Astrocyte (in vitro differentiated cells and primary cell): Measurements from ENCODE around the gene OCA2.

Experiments
- CTCF ChIP-seq: IDR thresholded peaks from 2 replicates; pipeline ENCODE4 v1.5.1; 2011; ENCODE audit warnings: low read depth, mild to moderate bottlenecking, inconsistent platforms, low read length, moderate library complexity; ENCODE audit not compliant: insufficient read depth
- EZH2 ChIP-seq: IDR thresholded peaks from 2 replicates; pipeline ENCODE4 v1.6.1; 2012; ENCODE audit warnings: mild to moderate bottlenecking, low read length, inconsistent platforms; ENCODE audit not compliant: insufficient read depth

GRCh38 chr15:28117432-28117990 lies 18.4 kb upstream of the OCA2 start:
- TF ChIP-seq CTCF (no peak), EZH2 (no peak)
